Renal cortex interstitium (tissue), 15 donors: Measurements from ENCODE around the gene PDS5B. TPM values are rescaled to one million over a fixed set of nuclear protein-coding genes. Genes with fewer than 3 reads are reported as not detected.
"Not testable (repeated sequence)": the region's sequence is repeated elsewhere in the genome, so short reads cannot be mapped to it uniquely, and the experiment has no call there.

Experiments used
- DNase-seq, 11 donors: peaks; one replicate each; pipeline ENCODE4 v3.0.0-alpha.2; 2013; ENCODE audit warnings: low read depth in 9 of 11, low spot score in 4 of 11; ENCODE audit errors: extremely low read depth in 1 of 11
- long read RNA-seq, 16 experiments: transcript quantifications; one replicate each; lab custom pipeline, GENCODE V29; 2026
- polyA plus RNA-seq, 3 donors: library from polyadenylated mRNA; unstranded; fragments of 120-200 nt; gene quantifications; one replicate each; pipeline ENCODE4 v1.2.1, GENCODE V29; 2013; ENCODE audit not compliant: insufficient read length in 3 of 3

PDS5B gene, protein sequence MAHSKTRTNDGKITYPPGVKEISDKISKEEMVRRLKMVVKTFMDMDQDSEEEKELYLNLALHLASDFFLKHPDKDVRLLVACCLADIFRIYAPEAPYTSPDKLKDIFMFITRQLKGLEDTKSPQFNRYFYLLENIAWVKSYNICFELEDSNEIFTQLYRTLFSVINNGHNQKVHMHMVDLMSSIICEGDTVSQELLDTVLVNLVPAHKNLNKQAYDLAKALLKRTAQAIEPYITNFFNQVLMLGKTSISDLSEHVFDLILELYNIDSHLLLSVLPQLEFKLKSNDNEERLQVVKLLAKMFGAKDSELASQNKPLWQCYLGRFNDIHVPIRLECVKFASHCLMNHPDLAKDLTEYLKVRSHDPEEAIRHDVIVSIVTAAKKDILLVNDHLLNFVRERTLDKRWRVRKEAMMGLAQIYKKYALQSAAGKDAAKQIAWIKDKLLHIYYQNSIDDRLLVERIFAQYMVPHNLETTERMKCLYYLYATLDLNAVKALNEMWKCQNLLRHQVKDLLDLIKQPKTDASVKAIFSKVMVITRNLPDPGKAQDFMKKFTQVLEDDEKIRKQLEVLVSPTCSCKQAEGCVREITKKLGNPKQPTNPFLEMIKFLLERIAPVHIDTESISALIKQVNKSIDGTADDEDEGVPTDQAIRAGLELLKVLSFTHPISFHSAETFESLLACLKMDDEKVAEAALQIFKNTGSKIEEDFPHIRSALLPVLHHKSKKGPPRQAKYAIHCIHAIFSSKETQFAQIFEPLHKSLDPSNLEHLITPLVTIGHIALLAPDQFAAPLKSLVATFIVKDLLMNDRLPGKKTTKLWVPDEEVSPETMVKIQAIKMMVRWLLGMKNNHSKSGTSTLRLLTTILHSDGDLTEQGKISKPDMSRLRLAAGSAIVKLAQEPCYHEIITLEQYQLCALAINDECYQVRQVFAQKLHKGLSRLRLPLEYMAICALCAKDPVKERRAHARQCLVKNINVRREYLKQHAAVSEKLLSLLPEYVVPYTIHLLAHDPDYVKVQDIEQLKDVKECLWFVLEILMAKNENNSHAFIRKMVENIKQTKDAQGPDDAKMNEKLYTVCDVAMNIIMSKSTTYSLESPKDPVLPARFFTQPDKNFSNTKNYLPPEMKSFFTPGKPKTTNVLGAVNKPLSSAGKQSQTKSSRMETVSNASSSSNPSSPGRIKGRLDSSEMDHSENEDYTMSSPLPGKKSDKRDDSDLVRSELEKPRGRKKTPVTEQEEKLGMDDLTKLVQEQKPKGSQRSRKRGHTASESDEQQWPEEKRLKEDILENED (N-terminal part only)
- polyA plus RNA-seq: 10 to 100 TPM; 67.4 to 85.8 (median 67.7) TPM
- long read RNA-seq, donor 1, full-length matches to known transcripts: 2 of 7 reads
- long read RNA-seq, donor 1, partial matches to known transcripts: 5 of 7 reads
- long read RNA-seq, donor 1, other reads (novel, unspliced or antisense): 0 of 7 reads
- long read RNA-seq, donor 2, partial matches to known transcripts: 40 of 42 reads
- long read RNA-seq, donor 2, other reads (novel, unspliced or antisense): 0 of 42 reads
- long read RNA-seq, donor 3, full-length matches to known transcripts: 5 of 99 reads
- long read RNA-seq, donor 3, partial matches to known transcripts: 94 of 99 reads
- long read RNA-seq, donor 3, other reads (novel, unspliced or antisense): 0 of 99 reads
- long read RNA-seq, donor 4, full-length matches to known transcripts: 1 of 51 reads
- long read RNA-seq, donor 4, partial matches to known transcripts: 50 of 51 reads
- long read RNA-seq, donor 4, other reads (novel, unspliced or antisense): 0 of 51 reads
- long read RNA-seq, donor 5: 0 reads
- long read RNA-seq, donor 6, full-length matches to known transcripts: 3 of 71 reads
- long read RNA-seq, donor 6, partial matches to known transcripts: 68 of 71 reads
- long read RNA-seq, donor 6, other reads (novel, unspliced or antisense): 0 of 71 reads
- long read RNA-seq, donor 7, partial matches to known transcripts: 16 of 17 reads
- long read RNA-seq, donor 7, other reads (novel, unspliced or antisense): 0 of 17 reads
- long read RNA-seq, donor 8: 0 reads
- long read RNA-seq, donor 9, partial matches to known transcripts: 14 of 16 reads
- long read RNA-seq, donor 9, other reads (novel, unspliced or antisense): 0 of 16 reads
- long read RNA-seq, donor 10, partial matches to known transcripts: 47 of 51 reads
- long read RNA-seq, donor 10, other reads (novel, unspliced or antisense): 0 of 51 reads
- long read RNA-seq, donor 11, partial matches to known transcripts: 16 of 20 reads
- long read RNA-seq, donor 11, other reads (novel, unspliced or antisense): 0 of 20 reads
- long read RNA-seq, donor 12, partial matches to known transcripts: 33 of 33 reads
- long read RNA-seq, donor 12, other reads (novel, unspliced or antisense): 0 of 33 reads
- long read RNA-seq, donor 13: 0 reads
- long read RNA-seq, donor 14, full-length matches to known transcripts: 1 of 6 reads
- long read RNA-seq, donor 14, partial matches to known transcripts: 5 of 6 reads
- long read RNA-seq, donor 14, other reads (novel, unspliced or antisense): 0 of 6 reads
- long read RNA-seq, donor 15, partial matches to known transcripts: 24 of 26 reads
- long read RNA-seq, donor 15, other reads (novel, unspliced or antisense): 0 of 26 reads
- long read RNA-seq, donor 16, partial matches to known transcripts: 90 of 92 reads
- long read RNA-seq, donor 16, other reads (novel, unspliced or antisense): 0 of 92 reads

- DNase-seq: peak; percentile 77 to 94 (median 92)
Observed at GRCh38 chr13:32586080-32586900, at the start of gene PDS5B. Gene PDS5B (plus strand): TSS chr13:32586452. CDS start chr13:32648773, 62,321 bp downstream.

DNA sequence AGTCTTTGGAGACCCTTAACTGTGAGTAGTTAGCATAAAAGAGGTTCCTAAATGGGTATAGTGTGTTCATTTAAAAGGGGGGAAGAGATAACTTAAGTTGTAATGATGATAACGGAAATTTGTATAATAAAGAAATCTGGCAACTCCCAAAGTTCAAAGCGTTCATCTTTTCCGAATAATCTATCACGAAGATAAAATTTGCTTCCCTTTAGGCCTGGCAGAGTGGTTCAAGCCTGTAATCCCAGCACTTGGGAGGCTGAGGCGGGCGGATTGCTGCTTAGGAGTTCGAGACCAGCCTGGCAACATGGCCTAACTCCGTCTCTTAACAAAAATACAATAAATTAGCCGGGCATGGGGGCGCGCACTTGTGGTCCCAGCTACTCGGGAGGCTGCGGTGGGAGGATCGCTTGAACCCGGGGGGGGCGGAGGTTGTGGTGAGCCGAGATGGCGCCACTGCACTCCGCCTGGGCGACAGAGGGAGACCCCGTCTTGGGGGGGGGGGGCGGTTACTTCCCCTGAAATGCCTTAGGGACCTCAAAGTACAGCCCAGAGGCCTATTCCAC, 48.6 kb upstream of the PDS5B start:
- peak in 2 of 11 donors; percentile 7 to 38 for DNase-seq

DNA sequence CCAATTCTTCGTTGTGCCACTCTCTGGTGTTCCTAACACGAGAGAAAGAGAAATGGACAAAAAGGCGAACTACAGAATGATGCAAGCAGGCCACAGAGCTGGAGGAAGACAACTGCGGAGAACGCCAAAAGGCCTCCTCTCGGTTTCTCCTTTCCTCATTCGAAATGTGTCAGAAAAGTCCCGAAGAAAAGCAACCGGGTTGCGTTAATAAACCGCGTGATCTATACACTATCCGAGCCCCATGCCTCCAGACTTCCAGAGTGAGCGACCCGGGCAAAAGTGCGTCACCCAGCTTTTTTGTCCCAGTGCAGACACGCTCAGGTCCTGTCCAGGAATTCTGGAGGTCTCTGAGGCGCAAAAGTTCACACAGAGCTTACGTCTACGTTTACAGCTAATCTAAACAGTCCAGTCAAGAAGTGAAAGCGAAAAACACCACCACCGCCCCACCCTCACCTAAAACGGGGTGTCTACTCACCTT, 48.1 kb upstream of the PDS5B start:
- DNase-seq: peak in 6 of 11 donors; percentile 21 to 38 (median 29)

- peak; percentile 94 to 99 (median 98) for DNase-seq
Observed at GRCh38 chr13:32538621-32539246, 47.5 kb upstream of the PDS5B start, which contains the start of gene N4BP2L2. Gene N4BP2L2 (minus strand): TSS chr13:32538795. CDS start chr13:32537027, 1,768 bp downstream.

DNA sequence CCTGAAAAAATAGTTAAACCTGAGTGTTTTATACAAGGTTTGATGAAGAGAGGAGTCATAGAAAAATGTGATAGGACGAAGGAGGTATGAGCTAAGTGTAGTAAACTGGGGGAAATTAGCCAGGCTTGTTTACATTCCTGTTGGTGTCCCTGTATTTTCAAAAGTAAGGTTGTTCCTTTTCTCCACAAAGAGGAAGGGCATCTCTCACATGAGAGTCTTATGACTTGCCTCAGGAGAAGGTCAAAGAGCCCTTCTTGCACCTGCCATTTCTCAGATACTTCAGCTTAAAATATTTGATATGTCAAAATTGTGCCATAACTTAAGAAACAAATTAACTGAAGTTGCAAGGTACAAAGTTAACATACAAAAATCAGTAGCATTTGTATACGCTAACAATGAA, 44.0 kb upstream of the PDS5B start:
- DNase-seq: no peak

GRCh38 chr13:32545083-32545482, 41.2 kb upstream of the PDS5B start:
- no peak for DNase-seq

DNA sequence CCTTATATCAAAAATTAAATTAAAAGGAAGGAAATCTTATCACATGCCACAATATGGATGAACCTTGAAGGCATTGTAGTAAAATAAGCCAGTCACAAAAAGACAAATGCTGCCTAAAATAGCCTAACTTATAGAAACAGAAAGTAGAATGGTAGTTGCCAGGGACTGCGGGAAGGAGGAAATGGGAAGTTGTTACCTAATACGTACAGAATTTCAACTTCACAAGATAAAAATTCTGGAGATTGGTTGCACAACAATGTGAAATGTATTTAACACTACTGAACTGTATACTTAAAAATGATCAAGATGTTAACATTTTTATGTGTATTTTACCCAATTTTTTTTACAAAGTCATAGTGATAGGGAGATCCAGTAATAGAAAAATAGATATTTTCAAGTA, 37.4 kb upstream of the PDS5B start:
- no peak for DNase-seq

- DNase-seq: no peak
Observed at GRCh38 chr13:32549788-32550187, 36.5 kb upstream of the PDS5B start.

GRCh38 chr13:32553720-32554119, 32.5 kb upstream of the PDS5B start:
- no peak for DNase-seq

DNA sequence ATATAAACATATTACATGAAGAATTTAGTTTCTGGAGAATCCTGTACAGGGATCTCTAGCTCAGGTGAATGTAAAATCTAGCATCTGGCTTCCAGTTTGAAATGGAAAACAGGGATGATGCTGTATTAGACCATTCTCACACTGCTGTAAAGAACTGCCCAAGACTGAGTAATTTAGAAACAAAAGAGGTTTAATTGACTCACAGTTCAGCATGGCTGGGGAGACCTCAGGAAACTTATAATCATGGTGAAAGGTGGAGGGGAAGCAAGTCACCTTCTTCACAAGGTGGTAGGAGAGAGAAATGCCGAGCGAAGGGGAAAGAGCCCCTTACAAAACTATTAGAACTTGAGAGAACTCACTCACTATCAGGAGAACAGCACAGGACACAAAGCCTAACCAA, 30.6 kb upstream of the PDS5B start:
- no peak for DNase-seq

DNA sequence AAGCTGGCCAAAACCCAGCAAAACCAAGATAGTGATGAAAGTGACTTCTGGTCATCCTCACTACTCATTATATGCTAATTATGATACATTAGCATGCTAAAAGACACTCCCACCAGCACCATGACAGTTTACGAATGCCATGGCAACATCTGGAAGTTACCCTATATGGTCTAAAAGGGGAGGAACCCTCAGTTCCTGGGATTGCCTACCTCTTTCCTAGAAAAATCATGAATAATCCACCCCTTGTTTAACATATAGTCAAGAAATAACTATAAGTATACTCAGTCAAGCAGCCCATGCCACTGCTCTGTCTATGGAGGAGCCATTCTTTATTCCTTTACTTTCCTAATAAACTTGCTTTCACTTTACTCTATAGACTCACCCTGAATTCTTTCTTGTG, 25.4 kb upstream of the PDS5B start:
- not testable (repeated sequence) for DNase-seq

GRCh38 chr13:32575687-32576086, 10.6 kb upstream of the PDS5B start:
- not testable (repeated sequence) for DNase-seq

GRCh38 chr13:32577032-32577431, 9.2 kb upstream of the PDS5B start:
- DNase-seq: no peak

DNA sequence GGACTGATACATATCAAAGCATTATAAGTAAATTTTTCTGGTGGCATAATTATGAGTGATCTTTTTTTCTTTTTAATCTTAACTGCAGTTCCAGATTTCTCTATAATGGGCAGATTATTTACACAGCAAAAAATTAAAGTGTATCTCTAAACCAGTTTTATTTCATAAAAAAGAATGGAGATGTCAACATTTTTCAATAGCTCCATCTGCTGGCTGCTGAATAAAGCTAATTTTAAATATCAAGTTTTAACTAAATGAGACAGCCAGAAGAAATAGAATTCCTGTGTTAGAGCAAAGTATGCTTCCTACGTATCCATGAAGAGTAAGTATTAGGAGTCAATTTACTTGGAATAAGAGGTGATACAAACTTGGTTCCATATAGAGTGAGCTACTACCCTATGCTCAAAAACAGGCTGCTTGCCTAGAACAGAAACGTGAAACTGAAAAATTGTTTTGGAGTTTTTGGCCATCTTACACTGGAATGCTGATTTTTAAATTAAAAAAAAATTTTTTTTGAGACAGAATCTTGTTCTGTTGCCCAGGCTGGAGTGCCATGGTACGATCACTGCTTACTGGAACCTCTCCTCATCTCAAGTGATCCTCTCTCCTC, 5.0 kb upstream of the PDS5B start:
- peak in 2 of 11 donors; percentile 4 to 21 for DNase-seq
